ENCODE measurements around the gene P2RY6.

Gene P2RY6

GRCh38 chr11:73281796-73282660, 9.9 kb downstream of the P2RY6 start:
- no peak for DNase-seq

DNA sequence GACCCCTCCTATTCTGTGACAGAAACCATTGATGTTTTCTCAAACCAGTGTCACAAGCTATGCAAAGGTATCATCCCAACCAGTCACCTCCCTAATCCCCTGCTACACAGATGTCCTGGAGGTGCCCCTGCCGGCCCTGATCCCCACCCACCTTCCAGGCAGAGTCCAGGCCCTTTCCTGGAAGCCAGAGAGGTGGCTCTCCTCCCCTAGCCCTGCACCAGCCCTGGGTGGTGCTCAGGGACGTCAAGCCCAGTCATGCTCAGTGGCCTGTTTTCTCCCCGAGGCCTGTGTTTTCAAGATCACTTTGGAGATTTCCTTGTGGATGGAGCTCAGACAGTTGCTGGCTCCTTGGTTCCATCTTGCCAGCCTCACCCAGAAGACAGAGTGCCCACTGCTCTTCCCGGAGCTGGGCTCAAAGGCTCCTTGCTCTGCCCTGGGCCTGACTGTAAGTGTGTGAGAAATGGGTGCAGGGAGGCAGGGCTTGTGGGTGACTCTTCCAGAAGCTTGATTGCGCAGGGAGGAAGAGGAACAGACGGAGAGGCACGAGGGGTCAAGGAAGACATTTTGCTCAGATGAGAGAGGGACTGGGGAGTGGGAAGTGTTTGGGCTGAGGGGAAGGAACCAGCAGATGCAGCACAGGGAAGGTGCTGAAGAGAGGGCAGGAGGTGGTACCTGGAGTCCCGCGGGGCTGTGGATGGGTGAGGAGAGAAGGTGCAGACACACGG, 11.3 kb downstream of the P2RY6 start:
- DNase-seq, result no peak

- DNase-seq, result no peak
These were observed 12.0 kb downstream of the P2RY6 start for GRCh38 chr11:73284106-73284505.

DNA sequence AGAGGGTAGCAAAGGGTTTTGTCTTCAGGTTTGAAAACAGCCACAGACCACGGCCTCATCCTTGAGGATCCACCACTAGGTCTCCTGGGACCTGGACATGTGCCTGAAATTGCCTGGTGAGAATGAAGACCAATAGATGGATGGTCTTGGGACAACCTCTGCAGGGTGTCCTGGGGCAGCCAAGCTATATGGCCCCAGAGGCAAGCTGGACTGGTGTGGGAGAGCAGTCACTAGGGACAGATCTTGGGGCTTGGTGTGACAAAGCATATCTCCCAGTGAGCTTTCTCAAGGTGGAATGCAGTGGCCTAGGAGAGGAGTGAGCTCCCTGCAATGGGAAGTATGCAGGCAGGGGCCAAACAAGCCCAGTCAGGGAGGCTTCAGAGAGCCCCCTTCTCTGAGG, 13.6 kb downstream of the P2RY6 start:
- no peak for DNase-seq

DNA sequence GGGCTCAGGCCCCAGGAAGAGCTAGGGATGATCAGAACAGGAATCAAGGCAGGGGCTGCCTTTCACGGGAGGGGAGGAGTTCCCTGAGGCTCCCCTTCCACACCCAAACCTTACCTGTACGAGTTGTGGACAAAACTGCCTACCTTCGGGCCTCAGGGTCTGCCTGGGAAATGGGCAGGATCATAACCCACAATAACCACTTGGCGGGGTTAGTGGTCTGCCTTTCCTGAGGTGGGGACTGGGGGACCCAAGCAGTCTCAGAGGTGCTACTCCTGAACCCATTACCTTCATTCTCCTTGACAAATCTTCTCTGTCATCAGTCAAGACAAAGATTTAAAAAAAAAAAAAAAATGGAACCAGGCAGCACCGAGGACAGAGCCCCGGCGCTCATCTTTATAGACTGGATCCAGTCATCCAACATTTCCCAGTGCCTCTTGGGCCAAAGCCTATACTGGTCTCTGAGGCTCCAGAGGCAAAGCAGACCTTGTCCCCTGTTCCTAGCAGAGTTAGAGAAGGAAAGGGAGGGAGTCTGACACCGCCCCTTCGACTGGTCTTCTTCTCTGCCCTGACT, 14.2 kb downstream of the P2RY6 start:
- no peak for DNase-seq

DNA sequence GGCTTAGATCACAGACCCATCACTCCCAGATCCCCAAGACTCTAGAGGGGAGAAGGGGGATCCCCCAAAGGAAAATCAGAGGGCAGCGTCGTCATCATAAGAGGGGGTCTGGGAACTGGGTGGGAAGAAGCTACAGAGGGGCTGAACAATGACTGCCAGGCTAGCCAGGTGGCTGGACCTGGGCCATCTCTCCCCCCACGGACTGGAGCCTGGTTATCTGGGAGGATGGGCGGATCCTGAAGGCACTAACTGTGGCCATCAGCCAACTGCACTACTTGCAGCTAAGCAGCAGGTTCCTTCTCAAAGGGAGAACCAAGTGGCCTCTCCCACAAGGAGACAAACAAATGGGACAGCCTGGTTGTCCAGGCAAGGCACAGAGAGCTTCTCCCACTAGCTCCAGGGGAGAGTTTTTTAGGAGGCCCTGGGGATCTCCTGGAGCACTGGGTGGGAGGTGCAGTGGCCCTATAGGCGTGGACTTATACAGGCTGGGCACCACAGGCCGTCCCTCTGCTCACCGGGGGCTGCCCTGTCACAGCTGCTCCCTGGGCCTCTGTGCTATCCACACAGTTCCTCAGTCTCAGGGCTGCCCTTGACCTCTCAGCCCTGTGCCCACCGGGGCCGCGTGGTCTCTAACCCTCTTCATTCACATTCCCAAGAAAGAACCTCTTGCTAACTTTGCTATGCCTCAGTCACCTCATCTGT, 15.4 kb downstream of the P2RY6 start:
- no peak for DNase-seq

DNA sequence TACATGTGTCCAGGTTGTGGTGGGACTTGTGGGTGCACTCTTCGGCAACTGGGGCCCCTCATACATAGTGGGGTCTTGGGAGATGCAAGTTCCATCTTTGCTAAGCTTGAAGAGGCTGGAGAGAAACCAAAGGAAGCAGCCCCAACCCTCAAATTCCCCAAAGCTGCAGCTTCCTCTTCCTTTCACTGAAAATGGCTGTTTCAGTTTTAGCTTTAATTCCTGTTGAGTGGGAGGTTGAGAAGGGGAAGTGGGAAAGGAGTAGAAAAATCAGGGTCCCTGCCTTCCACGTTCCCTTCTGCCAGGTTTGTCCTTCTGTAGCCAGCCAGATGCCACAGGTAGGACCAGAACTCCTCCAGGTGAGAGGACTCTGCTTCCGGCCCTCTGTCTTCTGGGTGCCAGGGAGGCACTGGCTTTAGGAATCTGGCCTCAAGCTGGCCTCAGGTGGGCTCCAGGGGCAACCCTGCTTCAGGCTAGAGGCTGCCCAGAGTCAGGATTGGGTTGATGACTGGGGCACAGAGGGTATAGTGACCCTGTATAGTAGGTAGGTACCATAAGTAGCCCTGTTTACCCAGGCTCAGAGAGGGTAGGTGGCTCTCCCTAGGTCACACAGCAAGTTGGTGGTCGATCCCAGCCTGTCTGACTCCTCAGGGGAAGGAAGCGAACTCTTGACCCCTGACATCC, 16.2 kb downstream of the P2RY6 start:
- DNase-seq, result no peak

DNA sequence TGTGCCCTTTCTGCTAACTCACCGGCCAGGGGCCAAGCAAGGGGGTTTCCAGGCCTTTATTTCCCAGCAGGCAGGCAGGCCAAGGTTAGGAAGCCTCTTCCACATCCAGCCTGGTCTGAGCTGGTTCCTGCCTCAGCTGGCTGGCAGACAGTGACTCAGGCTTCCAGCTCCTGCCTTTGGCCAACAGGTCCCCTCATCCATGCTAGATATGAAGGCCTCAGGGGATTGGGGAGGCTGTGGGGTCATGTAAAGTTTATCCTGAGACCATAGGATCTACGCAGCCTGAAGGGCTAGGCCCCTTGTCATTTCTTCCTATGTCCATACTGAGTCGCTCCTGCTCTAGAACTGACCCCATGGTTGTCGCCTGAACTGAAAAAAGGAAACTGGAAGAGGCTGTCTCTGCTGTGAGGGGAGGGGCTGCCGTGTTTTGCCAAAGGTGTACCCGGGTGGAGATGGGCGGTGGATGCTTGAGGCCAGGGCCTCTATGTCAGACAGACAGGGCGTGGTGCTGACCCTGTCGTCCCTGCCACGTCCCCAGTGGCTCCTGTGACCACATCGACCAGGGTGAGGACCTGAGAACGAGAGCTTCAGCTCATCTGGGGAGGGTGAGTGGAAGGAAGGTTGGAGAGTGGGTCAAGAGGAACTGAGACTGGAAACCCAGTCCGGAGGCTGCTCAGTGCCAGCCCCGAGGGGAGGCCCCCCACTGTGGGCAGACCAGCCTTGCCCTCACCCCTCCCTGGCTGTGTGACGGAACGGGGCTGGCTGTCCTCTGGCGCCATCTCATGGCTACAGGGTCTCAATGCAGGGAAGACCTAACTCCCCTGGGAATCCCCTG, 17.0 kb downstream of the P2RY6 start:
- peak; percentile 8 for DNase-seq

DNA sequence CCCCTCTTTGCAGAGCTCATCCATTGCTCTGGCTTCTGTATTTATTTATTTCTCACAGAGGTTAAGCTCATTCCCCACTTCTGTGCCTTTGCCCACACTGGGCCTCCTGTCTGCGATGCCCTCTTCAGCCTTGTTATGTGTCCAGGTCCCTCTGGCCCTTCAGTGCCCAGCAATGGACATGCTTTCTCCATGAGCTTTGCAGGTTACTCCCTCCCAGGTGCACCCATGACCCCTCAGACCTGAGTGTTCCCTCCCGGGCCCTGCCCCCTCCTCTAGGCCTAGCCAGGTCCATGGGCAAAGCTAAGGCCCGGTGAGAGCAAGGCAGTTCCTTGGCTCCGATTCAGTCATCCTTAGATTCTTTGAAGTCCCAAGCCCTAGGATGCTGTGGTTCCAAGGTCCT, 18.4 kb downstream of the P2RY6 start:
- DNase-seq, result no peak

- DNase-seq, result no peak
These were observed 19.1 kb downstream of the P2RY6 start for GRCh38 chr11:73291196-73291595.

- DNase-seq, result no peak
These were observed 19.8 kb downstream of the P2RY6 start for GRCh38 chr11:73291781-73292524.

DNA sequence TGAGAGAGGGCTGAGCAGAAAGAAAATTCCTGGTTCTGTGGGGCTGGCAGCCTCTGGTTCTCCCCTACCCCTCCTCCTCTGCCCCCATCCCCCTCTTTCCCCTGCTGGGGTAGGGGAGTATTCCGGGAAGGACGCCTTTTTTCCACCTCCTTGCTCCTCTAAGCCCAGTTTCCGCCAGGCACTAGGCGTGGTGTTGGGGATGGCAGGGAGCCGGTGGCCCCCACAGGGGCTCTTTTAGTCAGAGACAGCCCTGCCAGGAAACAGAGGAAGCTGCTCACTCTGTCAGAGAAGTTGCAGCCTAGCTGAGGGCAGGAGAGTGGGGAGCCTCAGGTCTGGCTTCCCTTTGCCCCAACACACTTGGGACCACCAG, 20.4 kb downstream of the P2RY6 start:
- no peak for DNase-seq

DNA sequence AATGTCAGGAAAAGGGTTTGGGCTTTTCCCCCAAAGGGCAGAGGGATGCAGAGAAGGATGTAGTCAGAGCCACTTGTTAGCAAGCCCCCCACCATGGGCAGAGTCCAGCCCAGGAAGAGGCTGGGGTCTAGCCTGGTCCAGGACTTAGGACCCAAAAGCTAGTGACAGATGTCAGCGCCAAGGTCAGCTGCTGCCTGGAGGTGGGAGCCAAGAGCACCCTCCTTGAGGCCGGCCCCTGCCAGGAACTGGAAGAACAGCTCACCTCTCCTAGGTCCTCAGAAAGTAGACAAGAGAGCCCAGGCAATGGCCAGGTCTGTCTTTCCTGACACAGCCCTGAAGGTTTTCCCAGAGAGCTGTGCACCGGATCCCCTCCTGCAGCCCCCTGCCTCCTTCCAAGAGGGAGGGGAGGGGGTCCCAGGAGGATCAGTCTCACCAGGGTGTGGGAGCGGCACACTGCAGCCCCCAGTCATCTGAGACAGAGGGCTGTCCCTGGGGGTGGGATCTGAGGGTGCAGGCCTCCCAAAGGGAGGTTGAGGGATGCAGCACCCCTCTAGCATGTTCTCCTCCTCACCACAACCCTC, 21.3 kb downstream of the P2RY6 start:
- DNase-seq, result no peak

GRCh38 chr11:73294604-73295003, 22.5 kb downstream of the P2RY6 start:
- no peak for DNase-seq

- DNase-seq, result no peak
These were observed 23.3 kb downstream of the P2RY6 start for GRCh38 chr11:73295241-73295995.

GRCh38 chr11:73295996-73296318, 23.8 kb downstream of the P2RY6 start:
- DNase-seq, result no peak

- DNase-seq, result no peak
These were observed 24.5 kb downstream of the P2RY6 start for GRCh38 chr11:73296501-73297230.

DNA sequence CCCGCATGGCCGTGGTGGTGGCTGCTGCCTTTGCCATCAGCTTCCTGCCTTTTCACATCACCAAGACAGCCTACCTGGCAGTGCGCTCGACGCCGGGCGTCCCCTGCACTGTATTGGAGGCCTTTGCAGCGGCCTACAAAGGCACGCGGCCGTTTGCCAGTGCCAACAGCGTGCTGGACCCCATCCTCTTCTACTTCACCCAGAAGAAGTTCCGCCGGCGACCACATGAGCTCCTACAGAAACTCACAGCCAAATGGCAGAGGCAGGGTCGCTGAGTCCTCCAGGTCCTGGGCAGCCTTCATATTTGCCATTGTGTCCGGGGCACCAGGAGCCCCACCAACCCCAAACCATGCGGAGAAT, 25.1 kb downstream of the P2RY6 start:
- no peak for DNase-seq

GRCh38 chr11:73297702-73298101, 25.6 kb downstream of the P2RY6 start:
- no peak for DNase-seq

DNA sequence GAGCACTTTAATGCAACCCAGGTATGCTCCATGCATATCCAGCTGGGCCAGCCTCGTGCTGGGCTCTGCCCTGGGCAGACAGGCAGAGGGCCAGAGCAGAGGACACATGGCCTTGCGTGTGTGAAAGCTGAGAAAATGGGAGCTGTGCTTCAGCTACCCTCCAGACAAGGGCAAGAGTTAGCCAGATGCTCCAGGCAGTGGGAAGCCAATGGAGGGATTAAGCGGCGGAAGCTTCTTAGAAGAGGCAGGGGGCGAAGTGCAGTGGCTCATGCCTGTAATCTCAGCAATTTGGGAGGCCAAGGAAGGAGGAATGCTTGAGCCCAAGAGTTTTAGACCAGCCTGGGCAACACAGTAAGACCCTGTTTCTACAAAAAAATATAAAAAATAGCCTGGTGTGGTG, 26.1 kb downstream of the P2RY6 start:
- DNase-seq, result no peak
